C4-2B (cell line): ENCODE data around the gene NEU4.

ENCODE experiments used
- H3K27ac ChIP-seq: fragments of 450-650 bp; 2 replicates; pipeline ENCODE4 v1.5.1; 2017
- CTCF ChIP-seq: fragments of 450-650 bp; conservative IDR thresholded peaks from 2 replicates; pipeline ENCODE4 v1.5.1; 2017; ENCODE audit warnings: mild to moderate bottlenecking
- ZFX ChIP-seq: fragments of 450-650 bp; IDR thresholded peaks from 2 replicates; pipeline ENCODE4 v1.6.1; 2017

Gene NEU4

GRCh38 chr2:241852116-241852980 lies 43.4 kb downstream of the NEU4 start:
- TF ChIP-seq CTCF (no peak), ZFX (no peak)
- H3K27ac ChIP-seq, result no peak overlapping the region

DNA sequence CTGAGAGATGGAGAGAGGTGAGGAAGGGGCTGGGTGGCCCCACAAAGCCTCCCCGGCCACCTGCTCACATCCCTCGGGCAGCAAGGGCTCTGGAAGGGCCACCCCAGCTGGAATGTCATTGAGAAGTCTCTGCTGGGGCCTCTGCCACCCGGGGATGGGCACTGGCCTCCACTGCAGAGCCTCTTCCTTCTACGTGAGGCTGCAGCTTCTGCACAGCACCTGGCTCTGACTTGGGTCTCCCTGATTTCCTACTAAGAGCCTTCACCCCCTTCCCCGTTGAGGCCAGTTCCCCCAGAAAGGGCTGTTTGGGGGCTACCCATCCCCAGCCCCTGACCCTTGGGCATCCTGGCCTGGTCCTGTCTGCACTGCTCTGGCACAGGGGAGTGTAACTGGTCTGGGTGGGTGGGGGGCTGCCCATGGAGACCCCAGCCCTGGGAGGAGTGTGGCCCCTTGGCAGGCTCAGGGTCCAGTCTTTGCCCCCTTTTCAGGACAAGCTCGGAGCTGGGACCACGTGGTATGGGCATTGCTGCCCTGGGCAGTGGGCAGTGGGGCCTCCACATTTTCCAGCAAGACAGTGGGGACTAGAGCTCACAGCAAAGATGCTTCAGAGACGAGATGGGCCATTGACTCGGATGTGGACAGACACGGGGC lies 44.1 kb downstream of the NEU4 start:
- TF ChIP-seq CTCF, result no peak
- no peak for TF ChIP-seq ZFX
- H3K27ac ChIP-seq, result no peak overlapping the region

DNA sequence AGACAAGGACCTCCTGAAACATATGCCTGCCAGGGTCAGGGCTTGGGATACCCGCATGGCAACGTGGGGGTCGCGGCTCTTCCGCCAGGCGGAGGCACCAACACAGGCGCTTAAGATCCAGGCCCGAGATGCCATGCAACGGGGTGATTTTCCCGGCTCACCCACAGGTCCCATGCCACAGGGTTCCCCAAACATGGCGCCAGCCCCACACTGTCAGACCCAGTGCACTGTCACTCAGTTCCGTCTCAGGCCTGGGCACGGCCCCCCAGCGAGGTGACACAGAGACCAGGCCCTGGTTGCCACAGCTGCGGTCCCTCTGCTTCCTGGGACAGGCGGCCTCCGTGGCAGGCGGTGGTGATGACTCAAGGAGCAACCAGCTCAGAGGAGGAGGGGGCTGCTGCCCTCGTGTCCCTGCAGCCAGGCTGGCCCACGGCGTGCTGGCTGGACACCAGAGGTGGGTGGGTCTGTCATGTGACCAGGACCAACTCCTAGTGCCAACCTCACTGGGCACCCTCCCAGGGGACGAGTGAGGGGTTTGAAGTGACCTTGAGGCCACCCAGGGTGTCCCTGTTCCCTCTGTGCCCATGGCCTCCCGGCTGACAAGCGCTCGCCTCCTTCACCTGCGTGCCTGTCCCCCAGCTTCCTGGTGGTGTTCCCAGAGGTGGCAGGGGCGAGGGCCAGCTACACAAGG lies 44.8 kb downstream of the NEU4 start:
- TF ChIP-seq CTCF (no peak), ZFX (no peak)
- H3K27ac ChIP-seq, result no peak overlapping the region

DNA sequence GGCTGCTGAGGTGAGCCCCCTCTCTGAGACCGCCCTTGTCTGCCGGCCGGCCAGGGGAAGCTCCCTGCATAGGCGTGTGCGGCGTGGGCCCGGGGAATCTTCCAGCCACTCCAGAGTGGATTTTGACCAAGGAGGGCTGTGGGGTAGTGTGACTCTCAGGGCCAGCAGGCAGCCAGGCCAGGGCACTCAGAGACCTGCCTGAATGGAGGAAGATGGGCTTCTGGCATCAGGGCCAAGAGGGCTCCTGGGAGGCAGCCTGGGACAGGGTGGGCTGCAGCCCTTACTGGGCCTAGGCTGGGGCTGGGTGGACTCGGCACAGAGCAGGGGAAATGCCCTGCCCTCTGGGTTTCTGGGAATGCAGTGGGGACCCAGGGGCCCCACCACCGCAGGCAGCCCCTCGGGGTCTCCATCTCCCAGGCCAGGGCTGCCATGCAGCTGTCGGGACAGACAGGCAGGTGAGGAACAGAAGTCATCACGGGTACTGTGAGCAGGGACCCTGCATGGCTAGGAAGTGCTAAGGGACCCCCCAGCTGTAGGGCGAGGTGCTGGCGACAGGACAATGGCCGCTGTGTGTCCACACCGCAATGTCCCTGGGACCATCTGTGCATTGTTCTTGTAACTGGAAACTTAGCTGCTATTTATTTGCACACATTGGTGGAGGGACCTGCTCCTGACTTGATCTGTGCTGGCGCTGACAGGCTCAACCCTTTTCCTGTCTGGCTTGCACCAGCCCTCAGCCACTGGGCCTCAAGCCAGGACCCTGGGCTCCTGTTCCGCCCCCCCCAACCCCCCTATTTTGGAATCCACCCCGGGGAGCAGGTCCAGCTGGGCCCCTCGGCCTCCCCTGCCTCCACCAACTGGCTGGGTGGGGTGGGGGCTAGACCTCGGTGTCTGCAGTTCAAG lies 45.6 kb downstream of the NEU4 start:
- TF ChIP-seq ZFX (no peak), CTCF (no peak)
- no peak overlapping the region for H3K27ac ChIP-seq

DNA sequence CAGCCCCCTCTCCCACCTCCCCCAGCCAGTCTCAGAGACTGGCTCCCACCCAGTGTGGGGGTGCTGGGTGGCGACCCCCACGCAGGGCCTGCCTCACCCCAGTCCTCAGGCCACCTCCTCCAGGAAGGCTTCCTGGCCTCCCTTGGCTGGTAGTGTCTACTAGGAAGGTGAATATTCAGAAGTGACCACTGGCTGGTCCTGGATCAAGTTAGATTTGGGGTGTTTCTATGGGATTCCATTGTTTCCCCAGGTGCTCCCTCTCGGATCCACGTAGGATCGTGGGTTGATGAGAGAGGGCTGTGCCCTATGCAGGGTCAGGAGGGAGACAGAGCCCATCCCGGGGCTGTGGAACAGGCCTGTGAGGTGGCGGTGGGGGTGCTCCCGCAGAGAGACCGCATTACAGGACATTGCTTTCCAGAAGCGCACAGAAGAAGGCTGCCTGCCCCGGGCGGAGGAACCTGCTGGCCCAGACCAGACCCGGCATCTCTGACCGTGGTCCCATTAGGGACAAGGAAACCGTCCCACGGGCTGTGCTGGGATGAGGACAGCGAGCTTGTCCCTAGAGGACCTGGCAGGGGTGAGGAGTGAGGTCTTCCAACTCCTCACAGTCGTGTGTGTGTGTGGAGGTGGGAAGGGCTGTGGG lies 46.4 kb downstream of the NEU4 start:
- no peak for TF ChIP-seq CTCF
- TF ChIP-seq ZFX, result no peak
- H3K27ac ChIP-seq, result no peak overlapping the region

DNA sequence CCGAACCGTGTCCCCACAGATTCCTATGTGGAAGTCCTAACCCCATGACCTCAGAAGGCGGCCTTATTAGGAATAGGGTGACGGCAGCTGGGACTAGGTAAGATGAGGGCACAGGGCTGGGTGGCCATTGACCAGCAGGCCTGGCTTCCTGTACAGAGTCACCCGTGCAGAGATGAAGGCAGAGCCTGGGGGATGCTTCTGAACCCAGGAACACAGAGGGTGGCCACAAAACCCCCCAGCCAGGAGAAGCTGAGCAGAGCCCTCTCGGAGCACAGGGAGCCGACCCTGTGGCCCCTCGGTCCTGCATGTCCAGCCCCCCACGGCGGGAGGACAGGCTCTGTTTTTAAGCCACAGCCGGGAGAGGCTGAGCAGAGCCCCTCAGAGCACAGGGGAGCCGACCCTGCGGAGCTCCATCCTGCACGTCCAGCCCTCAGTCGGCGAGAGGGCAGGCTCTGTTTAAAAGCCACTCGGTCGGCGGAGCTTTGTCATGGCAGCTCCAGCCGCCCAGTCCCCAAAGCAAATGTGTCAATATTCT lies 47.0 kb downstream of the NEU4 start:
- TF ChIP-seq CTCF (no peak), ZFX (no peak)

More for the DNA sequence above, 47.0 kb downstream of the NEU4 start:
- no peak overlapping the region for H3K27ac ChIP-seq
